ENCODE measurements around the gene ABCB10.

GRCh38 chr1:229572286-229572685 is 13.8 kb upstream of the ABCB10 start:
- TF ChIP-seq EP300 (IDR thresholded peaks at IDR 0.05) (no peak), CTCF (IDR thresholded peaks at IDR 0.05) (no peak)

All from gastroesophageal sphincter (tissue), 3 donors.